Sigmoid colon (tissue), 4 donors: ENCODE results near the gene MCF2L.

Source experiments
- EP300 ChIP-seq, 4 donors: sonication (generic); formaldehyde crosslinking; IDR thresholded peaks; one replicate each; pipeline ENCODE4 v1.6.1; 2017; ENCODE audit warnings: antibody characterized with exemption in 4 of 4
- POLR2AphosphoS5 ChIP-seq, 4 donors: sonication (generic); formaldehyde crosslinking; IDR thresholded peaks; one replicate each; pipeline ENCODE4 v1.6.1; 2017; ENCODE audit warnings: antibody characterized with exemption in 4 of 4
- TF ChIP-seq, protein P1 (sequence below), 4 experiments: fragments of 450-650 bp in 3 of 4; fragments of 200-600 bp in 1 of 4; IDR thresholded peaks; one replicate each; pipeline ENCODE4 v1.5.1; 2016 to 2019; ENCODE audit warnings: antibody characterized with exemption in 4 of 4, mild to moderate bottlenecking in 3 of 4, moderate library complexity in 2 of 4

DNA sequence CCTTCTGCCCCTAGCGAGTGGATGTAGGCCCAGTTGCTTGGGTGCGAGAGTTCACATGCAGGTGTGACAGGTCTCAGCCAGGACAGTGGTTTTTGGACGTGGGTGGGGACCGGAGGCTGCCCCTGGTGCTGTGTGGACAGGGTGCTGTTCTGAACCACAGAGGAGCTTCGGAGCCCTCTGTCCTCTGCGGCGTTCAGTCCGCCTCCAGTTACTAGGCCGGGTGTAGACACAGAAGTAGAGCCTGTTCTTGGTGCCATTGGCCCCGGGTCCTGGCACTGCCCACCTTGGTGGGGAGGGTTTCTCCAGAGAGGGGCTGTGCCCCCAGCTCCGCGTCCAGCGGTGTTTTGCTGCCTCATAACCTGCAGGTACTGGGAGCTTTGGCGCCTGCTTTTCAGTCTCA is 52.4 kb downstream of the MCF2L start:
- TF ChIP-seq POLR2AphosphoS5 (IDR thresholded peaks at IDR 0.05), result no peak
- TF ChIP-seq EP300 (IDR thresholded peaks at IDR 0.05), result no peak
- TF ChIP-seq, protein P1, sequence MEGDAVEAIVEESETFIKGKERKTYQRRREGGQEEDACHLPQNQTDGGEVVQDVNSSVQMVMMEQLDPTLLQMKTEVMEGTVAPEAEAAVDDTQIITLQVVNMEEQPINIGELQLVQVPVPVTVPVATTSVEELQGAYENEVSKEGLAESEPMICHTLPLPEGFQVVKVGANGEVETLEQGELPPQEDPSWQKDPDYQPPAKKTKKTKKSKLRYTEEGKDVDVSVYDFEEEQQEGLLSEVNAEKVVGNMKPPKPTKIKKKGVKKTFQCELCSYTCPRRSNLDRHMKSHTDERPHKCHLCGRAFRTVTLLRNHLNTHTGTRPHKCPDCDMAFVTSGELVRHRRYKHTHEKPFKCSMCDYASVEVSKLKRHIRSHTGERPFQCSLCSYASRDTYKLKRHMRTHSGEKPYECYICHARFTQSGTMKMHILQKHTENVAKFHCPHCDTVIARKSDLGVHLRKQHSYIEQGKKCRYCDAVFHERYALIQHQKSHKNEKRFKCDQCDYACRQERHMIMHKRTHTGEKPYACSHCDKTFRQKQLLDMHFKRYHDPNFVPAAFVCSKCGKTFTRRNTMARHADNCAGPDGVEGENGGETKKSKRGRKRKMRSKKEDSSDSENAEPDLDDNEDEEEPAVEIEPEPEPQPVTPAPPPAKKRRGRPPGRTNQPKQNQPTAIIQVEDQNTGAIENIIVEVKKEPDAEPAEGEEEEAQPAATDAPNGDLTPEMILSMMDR (IDR thresholded peaks at IDR 0.05), result no peak
